Inferior parietal cortex (tissue), 1 donor: Measurements from ENCODE around the gene HRC.
"Not testable (repeated sequence)": the region's sequence is repeated elsewhere in the genome, so short reads cannot be mapped to it uniquely, and the experiment has no call there.

Experiments used
- DNase-seq: peaks from one replicate; pipeline ENCODE4 v3.0.0-alpha.2; 2016; ENCODE audit errors: extremely low spot score

HRC gene

GRCh38 chr19:49135686-49136085 lies 19.5 kb downstream of the HRC start:
- no peak for DNase-seq

- no peak for DNase-seq
Observed at GRCh38 chr19:49133621-49134454, 21.4 kb downstream of the HRC start.

- DNase-seq: no peak
Observed at GRCh38 chr19:49132974-49133609, 22.1 kb downstream of the HRC start.

- DNase-seq: no peak
Observed at GRCh38 chr19:49130325-49130724, 24.9 kb downstream of the HRC start.

- DNase-seq: no peak
Observed at GRCh38 chr19:49129238-49129583, 26.0 kb downstream of the HRC start.

GRCh38 chr19:49128545-49129237 lies 26.5 kb downstream of the HRC start:
- no peak for DNase-seq

- DNase-seq: peak; percentile 89
Observed at GRCh38 chr19:49127674-49128544, 27.3 kb downstream of the HRC start.

GRCh38 chr19:49127225-49127624 lies 28.0 kb downstream of the HRC start:
- DNase-seq: not testable (repeated sequence)

- DNase-seq: no peak
Observed at GRCh38 chr19:49126575-49126974, 28.6 kb downstream of the HRC start.

- no peak for DNase-seq
Observed at GRCh38 chr19:49125025-49125731, 30.0 kb downstream of the HRC start.

GRCh38 chr19:49123285-49123684 lies 31.9 kb downstream of the HRC start:
- DNase-seq: not testable (repeated sequence)

- not testable (repeated sequence) for DNase-seq
Observed at GRCh38 chr19:49121841-49122240, 33.4 kb downstream of the HRC start.

- DNase-seq: no peak
Observed at GRCh38 chr19:49120868-49121267, 34.3 kb downstream of the HRC start.

- no peak for DNase-seq
Observed at GRCh38 chr19:49120325-49120683, 34.9 kb downstream of the HRC start.

- DNase-seq: no peak
Observed at GRCh38 chr19:49119411-49120324, 35.5 kb downstream of the HRC start, which contains the start of gene PPFIA3. Gene PPFIA3 (plus strand): TSS chr19:49119544. CDS start chr19:49127874, 8,330 bp downstream.

- peak; percentile 93 for DNase-seq
Observed at GRCh38 chr19:49118565-49119410, 36.4 kb downstream of the HRC start, which contains the start of gene C19orf73. Gene C19orf73 (minus strand): TSS chr19:49119143. CDS start chr19:49119022, 121 bp downstream.

GRCh38 chr19:49117677-49118564 lies 37.3 kb downstream of the HRC start:
- DNase-seq: no peak

- DNase-seq: no peak
Observed at GRCh38 chr19:49116544-49116943, 38.7 kb downstream of the HRC start.
